ENCODE measurements around the gene CACNA2D4. TPM values are rescaled to one million over a fixed set of nuclear protein-coding genes. Genes with fewer than 3 reads are reported as not detected.

CACNA2D4 gene
- total and polyA plus RNA-seq, 2 of the 13 experiments (the other 11 are each of a cell fraction or from before 2014, with no cell fraction given): 14.2 to 136 TPM

GRCh38 chr12:1935242-1935641 is 16.8 kb upstream of the CACNA2D4 start (continued):
- TF ChIP-seq ZNF839 (CRISPR knock-in tag; IDR thresholded peaks at IDR 0.05; ENCODE audit: borderline replicate concordance) (no peak), TOPORS (CRISPR knock-in tag; IDR thresholded peaks at IDR 0.05) (no peak), TFDP1 (CRISPR knock-in tag; IDR thresholded peaks at IDR 0.05; ENCODE audit: borderline replicate concordance) (no peak), ZNF781 (CRISPR knock-in tag; IDR thresholded peaks at IDR 0.05; ENCODE audit: borderline replicate concordance, not compliant biosample characterization) (no peak), ZFP41 (CRISPR knock-in tag; IDR thresholded peaks at IDR 0.05; ENCODE audit: borderline replicate concordance) (no peak), KDM6A (CRISPR knock-in tag; IDR thresholded peaks at IDR 0.05; ENCODE audit: low read depth) (no peak), ATF7 (IDR thresholded peaks at IDR 0.05) (no peak), ATF7 (CRISPR knock-in tag; IDR thresholded peaks at IDR 0.05) (no peak), JUN (CRISPR knock-in tag; IDR thresholded peaks at IDR 0.05) (no peak), ZBTB37 (CRISPR knock-in tag; IDR thresholded peaks at IDR 0.05) (no peak)

- BruUV-seq (replicated peaks): no TSS peak
- POLR2A ChIA-PET: no interaction called here
- no peak for ATAC-seq
- TF ChIP-seq KLF13 (CRISPR knock-in tag; IDR thresholded peaks at IDR 0.05): no peak
- no peak for TF ChIP-seq ISX (CRISPR knock-in tag; conservative IDR thresholded peaks at IDR 0.05)
- no peak for TF ChIP-seq SKI (IDR thresholded peaks at IDR 0.05; ENCODE audit: partially characterized antibody)
- TF ChIP-seq ATRX (CRISPR knock-in tag; IDR thresholded peaks at IDR 0.05; ENCODE audit: borderline replicate concordance): no peak
- TF ChIP-seq MED1 (CRISPR knock-in tag; IDR thresholded peaks at IDR 0.05): no peak
- TF ChIP-seq SCMH1 (CRISPR knock-in tag; IDR thresholded peaks at IDR 0.05; ENCODE audit: borderline replicate concordance): no peak
- TF ChIP-seq SMAD3 (CRISPR knock-in tag; IDR thresholded peaks at IDR 0.05): no peak
- TF ChIP-seq ZNF609 (CRISPR knock-in tag; IDR thresholded peaks at IDR 0.05; ENCODE audit: borderline replicate concordance): no peak
- TF ChIP-seq ZSCAN25 (CRISPR knock-in tag; IDR thresholded peaks at IDR 0.05): no peak
Observed at GRCh38 chr12:1934831-1935230, 16.4 kb upstream of the CACNA2D4 start.

More at GRCh38 chr12:1934831-1935230, 16.4 kb upstream of the CACNA2D4 start:
- Histone ChIP-seq H2AFZ (ENCODE audit: low read length) (no peak overlapping the region), H3K79me2 (ENCODE audit: insufficient read depth, low read length) (no peaks in the 10 kb centered on the region), H3K36me3 (replicated peaks in 1 of 2; ENCODE audit: control insufficient read depth in 1 of 2, insufficient read depth in 2 of 2, low read length in 2 of 2) (peaks cover 4 to 10% of the 10 kb centered on the region in 2 experiments; a peak in 3 of 5 replicates), H3K9me3 (ENCODE audit: low read length) (no peaks in the 10 kb centered on the region), H3K4me2 (ENCODE audit: low read depth, low read length) (no peak overlapping the region), H3K4me1 (ENCODE audit: insufficient read depth, low read length) (peaks cover 8% of the 10 kb centered on the region), H3K9ac (ENCODE audit: insufficient read depth, low read depth, low read length) (no peak overlapping the region), H3K27ac (ENCODE audit: extremely low read length, insufficient read depth, low read length) (no peak overlapping the region), H3K4me3 (replicated peaks in 1 of 3; ENCODE audit: insufficient read depth in 1 of 3, low read depth in 2 of 3, low read length in 3 of 3) (no peak overlapping the region), H4K20me1 (ENCODE audit: insufficient read depth, low read length) (no peaks in the 10 kb centered on the region), H3K27me3 (ENCODE audit: control insufficient read depth in 1 of 2, insufficient read depth in 2 of 2, low read length in 2 of 2) (peaks cover 0 to 5% of the 10 kb centered on the region in 2 experiments; a peak in 2 of 5 replicates)
- CTCF ChIA-PET (ENCODE audit: low intra/inter-chr PET ratio, low total read pairs): no interaction called here
- in situ Hi-C loops (cut with HindIII; ENCODE audit: extremely low pct_ligation_motif_present, low pct_unique_long_range_greater_than_20kb) (loop anchor here (5.0 kb wide), 2 partner anchors 143 to 288 kb away; no protein-coding TSS in a partner anchor), intact Hi-C loops (cut with micrococcal nuclease; ENCODE audit: unreplicated experiment) (no loop called here)
- 80% methylated on average over 9 of the region's 12 CpGs for WGBS (ENCODE audit: low lambda C conversion rate)
- no peak for DNase-seq (ENCODE audit: low spot score)
- no peak for FAIRE-seq
